Measurements from ENCODE around the gene MTMR11.
"Not testable (repeated sequence)": the region's sequence is repeated elsewhere in the genome, so short reads cannot be mapped to it uniquely, and the experiment has no call there.

Gene MTMR11

DNA sequence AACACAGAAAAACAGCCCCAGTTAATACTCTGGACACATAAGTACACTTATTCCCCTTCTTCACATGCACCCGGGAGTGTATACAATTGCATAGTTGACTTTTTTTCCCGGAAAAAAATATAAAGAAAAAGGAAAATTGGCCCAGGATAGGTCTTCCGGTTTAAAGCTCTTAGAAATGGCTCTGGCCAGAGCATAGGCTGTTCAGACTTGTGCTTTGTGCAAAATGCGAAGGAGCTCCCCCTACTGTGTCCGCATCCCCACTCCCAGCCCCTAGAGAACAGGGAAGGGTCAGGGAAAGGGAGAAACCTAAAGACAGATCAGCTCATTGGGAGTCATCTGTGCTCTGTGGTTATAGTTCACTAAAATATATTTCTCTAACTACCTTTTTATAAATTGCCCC, 5.5 kb upstream of the MTMR11 start:
- peak overlapping the region; percentile 81; the same call in 1 of the 2 replicates for H3K27ac ChIP-seq
- DNase-seq (ENCODE audit: low read depth, low spot score), result no peak
- H3K9me3 ChIP-seq (ENCODE audit: low read depth, low read length), result no peaks in the 10 kb centered on the region
- TF ChIP-seq POLR2AphosphoS5 (IDR thresholded peaks at IDR 0.05; ENCODE audit: borderline replicate concordance, low read depth, low read length) (no peak), EZH2 (IDR thresholded peaks at IDR 0.05) (no peak), FOXP2 (optimal IDR thresholded peaks at IDR 0.05; ENCODE audit: control extremely low read depth, extremely low read length, insufficient read depth) (no peak)
- H3K36me3 ChIP-seq (ENCODE audit: insufficient read depth, low read length), result peaks cover 17% of the 10 kb centered on the region; the same call in 1 of the 2 replicates
- no peak overlapping the region for H3K9ac ChIP-seq (ENCODE audit: insufficient read length)
- H3K4me3 ChIP-seq, result no peak overlapping the region

- Histone ChIP-seq H3K4me3 (no peak overlapping the region), H3K9me3 (ENCODE audit: low read depth, low read length) (no peaks in the 10 kb centered on the region), H3K36me3 (ENCODE audit: insufficient read depth, low read length) (peaks cover 13% of the 10 kb centered on the region; the same call in 1 of the 2 replicates), H3K9ac (ENCODE audit: insufficient read length) (no peak overlapping the region), H3K27ac (peak overlapping the region; percentile 90)
- no peak for TF ChIP-seq EZH2 (IDR thresholded peaks at IDR 0.05)
- no peak for TF ChIP-seq POLR2AphosphoS5 (IDR thresholded peaks at IDR 0.05; ENCODE audit: borderline replicate concordance, low read depth, low read length)
- DNase-seq (ENCODE audit: low read depth, low spot score), result no peak
Observed at GRCh38 chr1:149940427-149940826, 3.7 kb upstream of the MTMR11 start.

- not testable (repeated sequence) for DNase-seq (ENCODE audit: low read depth, low spot score); H3K9me3 ChIP-seq (ENCODE audit: low read depth, low read length); H3K9ac ChIP-seq (ENCODE audit: insufficient read length); H3K36me3 ChIP-seq (ENCODE audit: insufficient read depth, low read length)
- Histone ChIP-seq H3K4me3 (peak overlapping the region; percentile 61), H3K27ac (peak overlapping the region; percentile 90)
Observed at GRCh38 chr1:149938668-149939003, 2.0 kb upstream of the MTMR11 start.

DNA sequence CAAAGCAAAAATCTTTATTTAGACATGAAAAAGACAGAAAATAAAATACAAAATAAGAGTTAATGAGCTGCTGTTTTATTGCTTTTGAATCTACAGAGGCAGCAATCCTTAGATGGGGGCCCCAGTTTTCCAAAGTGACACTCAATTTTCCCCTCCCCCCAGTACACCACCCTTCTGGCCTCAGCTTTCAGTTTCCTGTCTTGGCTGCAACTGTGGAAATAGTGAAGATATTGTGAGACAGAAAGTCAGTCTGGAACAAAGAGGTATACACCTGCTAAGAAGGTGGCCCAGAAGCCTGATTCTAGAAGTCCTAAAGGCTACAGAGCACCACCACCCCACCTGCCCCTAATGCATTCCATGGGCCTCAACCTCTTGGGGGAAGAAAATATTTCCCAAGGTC, 1.1 kb upstream of the MTMR11 start:
- H3K9ac ChIP-seq (ENCODE audit: insufficient read length), result peak overlapping the region; percentile 5
- no peak for TF ChIP-seq EZH2 (IDR thresholded peaks at IDR 0.05)
- no peak for TF ChIP-seq POLR2AphosphoS5 (IDR thresholded peaks at IDR 0.05; ENCODE audit: borderline replicate concordance, low read depth, low read length)
- TF ChIP-seq FOXP2 (optimal IDR thresholded peaks at IDR 0.05; ENCODE audit: control extremely low read depth, extremely low read length, insufficient read depth), result no peak
- H3K9me3 ChIP-seq (ENCODE audit: low read depth, low read length), result no peaks in the 10 kb centered on the region
- no peak overlapping the region; the same call in 1 of the 2 replicates for H3K27ac ChIP-seq
- no peaks in the 10 kb centered on the region for H3K36me3 ChIP-seq (ENCODE audit: insufficient read depth, low read length)
- H3K4me3 ChIP-seq, result no peak overlapping the region
- no peak for DNase-seq (ENCODE audit: low read depth, low spot score)

GRCh38 chr1:149936992-149937705, 470 bp upstream of the MTMR11 start:
- Histone ChIP-seq H3K27ac (no peak overlapping the region; the same call in 1 of the 2 replicates), H3K9ac (ENCODE audit: insufficient read length) (peak overlapping the region; percentile 5), H3K36me3 (ENCODE audit: insufficient read depth, low read length) (no peaks in the 10 kb centered on the region), H3K4me3 (no peak overlapping the region), H3K9me3 (ENCODE audit: low read depth, low read length) (no peaks in the 10 kb centered on the region)
- no peak for DNase-seq (ENCODE audit: low read depth, low spot score)
- TF ChIP-seq EZH2 (IDR thresholded peaks at IDR 0.05) (no peak), POLR2AphosphoS5 (IDR thresholded peaks at IDR 0.05; ENCODE audit: borderline replicate concordance, low read depth, low read length) (no peak), FOXP2 (optimal IDR thresholded peaks at IDR 0.05; ENCODE audit: control extremely low read depth, extremely low read length, insufficient read depth) (no peak)

GRCh38 chr1:149934356-149934755, 2.3 kb downstream of the MTMR11 start:
- Histone ChIP-seq H3K4me3 (no peak overlapping the region), H3K36me3 (ENCODE audit: insufficient read depth, low read length) (no peaks in the 10 kb centered on the region), H3K9ac (ENCODE audit: insufficient read length) (no peak overlapping the region), H3K9me3 (ENCODE audit: low read depth, low read length) (no peaks in the 10 kb centered on the region), H3K27ac (no peak overlapping the region)
- no peak for TF ChIP-seq EZH2 (IDR thresholded peaks at IDR 0.05)
- DNase-seq (ENCODE audit: low read depth, low spot score), result no peak

DNA sequence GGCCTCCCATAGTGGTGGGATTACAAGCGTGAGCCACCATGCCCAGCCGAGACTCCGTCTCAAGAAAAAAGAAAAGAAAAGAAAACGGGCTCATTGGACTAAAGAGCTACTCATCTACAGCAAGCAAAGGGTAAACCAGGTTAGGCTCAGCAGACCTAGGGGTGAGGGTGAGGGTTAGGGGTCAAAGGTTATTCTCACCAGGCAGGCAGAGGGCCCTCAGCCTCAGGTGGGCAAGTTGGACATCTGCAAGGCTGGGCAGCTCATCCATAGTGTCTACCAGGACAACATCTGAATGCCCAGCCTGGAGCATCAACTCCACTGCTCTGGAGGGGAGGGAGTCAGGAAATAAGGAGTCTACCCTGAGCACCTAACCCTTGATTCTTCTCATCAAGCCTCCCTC, 3.5 kb downstream of the MTMR11 start:
- no peak overlapping the region for H3K4me3 ChIP-seq
- no peak overlapping the region for H3K9ac ChIP-seq (ENCODE audit: insufficient read length)
- no peaks in the 10 kb centered on the region for H3K36me3 ChIP-seq (ENCODE audit: insufficient read depth, low read length)
- H3K27ac ChIP-seq, result no peak overlapping the region
- TF ChIP-seq EZH2 (IDR thresholded peaks at IDR 0.05) (no peak), FOXP2 (optimal IDR thresholded peaks at IDR 0.05; ENCODE audit: control extremely low read depth, extremely low read length, insufficient read depth) (no peak), POLR2AphosphoS5 (IDR thresholded peaks at IDR 0.05; ENCODE audit: borderline replicate concordance, low read depth, low read length) (no peak)
- H3K9me3 ChIP-seq (ENCODE audit: low read depth, low read length), result no peaks in the 10 kb centered on the region
- no peak for DNase-seq (ENCODE audit: low read depth, low spot score)

- Histone ChIP-seq H3K9ac (ENCODE audit: insufficient read length) (no peak overlapping the region), H3K9me3 (ENCODE audit: low read depth, low read length) (no peaks in the 10 kb centered on the region), H3K27ac (no peak overlapping the region), H3K36me3 (ENCODE audit: insufficient read depth, low read length) (no peaks in the 10 kb centered on the region), H3K4me3 (no peak overlapping the region)
- no peak for DNase-seq (ENCODE audit: low read depth, low spot score)
- TF ChIP-seq POLR2AphosphoS5 (IDR thresholded peaks at IDR 0.05; ENCODE audit: borderline replicate concordance, low read depth, low read length) (no peak), EZH2 (IDR thresholded peaks at IDR 0.05) (no peak), FOXP2 (optimal IDR thresholded peaks at IDR 0.05; ENCODE audit: control extremely low read depth, extremely low read length, insufficient read depth) (no peak)
Observed at GRCh38 chr1:149932474-149932873, 4.2 kb downstream of the MTMR11 start.

DNA sequence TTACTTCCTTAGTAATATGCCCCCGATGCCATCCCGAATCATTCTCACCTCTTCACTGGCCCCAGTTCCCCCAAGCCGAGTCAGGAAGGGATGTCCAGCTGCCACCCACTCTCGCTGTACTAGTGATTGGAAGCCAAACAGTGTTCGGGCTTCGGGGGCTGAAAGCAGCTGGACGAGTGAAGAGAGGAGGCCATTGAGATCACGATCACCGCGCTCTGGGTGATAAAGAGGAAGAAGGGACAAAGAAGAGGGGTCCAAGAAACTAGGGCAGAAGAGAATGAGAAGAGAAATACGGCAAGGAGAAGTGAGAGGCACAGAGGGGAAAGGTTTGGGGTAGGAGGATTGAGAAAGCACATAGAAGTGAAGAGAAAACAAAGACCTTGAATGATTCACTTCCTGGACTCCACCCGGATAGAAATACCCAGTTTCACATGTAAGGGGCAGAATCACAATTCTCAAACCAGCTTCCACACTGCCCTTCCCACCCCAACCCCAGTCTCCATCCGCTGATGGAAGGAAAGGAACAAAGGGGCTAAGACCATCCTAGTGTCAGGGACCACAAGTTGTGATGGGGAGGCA, 5.4 kb downstream of the MTMR11 start:
- H3K27ac ChIP-seq, result no peak overlapping the region
- no peak overlapping the region for H3K9ac ChIP-seq (ENCODE audit: insufficient read length)
- H3K36me3 ChIP-seq (ENCODE audit: insufficient read depth, low read length), result peaks cover 6% of the 10 kb centered on the region
- no peaks in the 10 kb centered on the region for H3K9me3 ChIP-seq (ENCODE audit: low read depth, low read length)
- no peak for TF ChIP-seq FOXP2 (optimal IDR thresholded peaks at IDR 0.05; ENCODE audit: control extremely low read depth, extremely low read length, insufficient read depth)
- TF ChIP-seq POLR2AphosphoS5 (IDR thresholded peaks at IDR 0.05; ENCODE audit: borderline replicate concordance, low read depth, low read length), result no peak
- TF ChIP-seq EZH2 (IDR thresholded peaks at IDR 0.05), result no peak
- no peak overlapping the region for H3K4me3 ChIP-seq
- DNase-seq (ENCODE audit: low read depth, low spot score), result no peak

Data from SK-N-MC (cell line).